Pancreas (tissue), 10 donors: ENCODE data around the gene HNRNPH2. TPM values are rescaled to one million over a fixed set of nuclear protein-coding genes. Genes with fewer than 3 reads are reported as not detected.

ENCODE experiments used
- ATAC-seq, 4 donors: fragments of 200-7000 bp; cut with Tn5 transposase; one replicate each; pipeline versions ENCODE4 v1.8.0 to v1.9.1; 2020; ENCODE audit warnings: mild to moderate bottlenecking in 4 of 4, moderate library complexity in 4 of 4
- DNase-seq, 6 donors: peaks; one replicate each; pipeline ENCODE4 v3.0.0-alpha.2; 2020
- FAIRE-seq: peaks from 2 replicates; lab custom pipeline; 2012; peaks lifted over from hg19 to GRCh38; lab: Jason Lieb, UNC
- H3K27ac ChIP-seq, 4 donors: fragments of 200-600 bp; sonication (generic); 1 replicate in 3 of 4; 2 replicates in 1 of 4; pipeline versions ENCODE4 v1.5.0 to v1.8.0; 2020
- H3K27me3 ChIP-seq, 4 donors: fragments of 200-600 bp; one replicate each; pipeline ENCODE4 v1.8.0; 2021
- H3K36me3 ChIP-seq, 3 donors: fragments of 200-600 bp; sonication (generic) in 1 of 3; one replicate each; pipeline versions ENCODE4 v1.5.0 to v1.8.0; 2020 to 2021
- H3K4me1 ChIP-seq, 3 donors: fragments of 200-600 bp; one replicate each; pipeline ENCODE4 v1.8.0; 2021
- H3K4me3 ChIP-seq, 4 donors: fragments of 200-600 bp; sonication (generic) in 2 of 4; one replicate each; pipeline versions ENCODE4 v1.5.0 to v1.8.0; 2020 to 2021
- H3K9me3 ChIP-seq, 4 donors: fragments of 200-600 bp; one replicate each; pipeline ENCODE4 v1.8.0; 2021
- WGBS, 2 donors: extraction: QIAGEN DNeasy Blood & Tissue Kit; methylation state at CpG; one replicate each; pipeline ENCODE4 v1.1.7; 2013; 5-methylcytosine and 5-hydroxymethylcytosine counted together
- intact Hi-C, 3 donors: fragments of 100-400 bp; cut with DNase I; formaldehyde crosslinking; loops; one replicate each; pipeline versions ENCODE4 v1.11.1 to v1.14.2; 2022
- polyA plus RNA-seq, 2 donors: library from polyadenylated mRNA; stranded (reverse); fragments of 200-250 nt; gene quantifications; one replicate each; pipeline ENCODE4 v1.2.3, GENCODE V29; 2013
- total RNA-seq, 6 donors: library from RNA; stranded (reverse); fragmentation: NEBNext Ultra II Directional in 4 of 6; extraction: Animal tissue kit (Norgen Biotek cat#: 25700) in 4 of 6; gene quantifications; one replicate each; pipeline versions ENCODE4 v1.2.1 to v1.2.4, GENCODE V29; 2021 to 2023
- TF ChIP-seq, protein P1 (sequence below), 4 donors: fragments of 200-600 bp; sonication (generic) in 3 of 4; IDR thresholded peaks; one replicate each; pipeline versions ENCODE4 v1.5.0 to v1.8.0; 2021; ENCODE audit warnings: antibody characterized with exemption in 4 of 4
- donor health status: healthy with polysubstance abuse.
- donor health status: DM: no; HTN: no; CAD: no; lungs with moderate emphysema.
- donor health status: DM: no; HTN: no; CAD: no.
- donor health status: control.
- donor health status: control.
- donor health status: Bipolar disorder and iron deficiency.
- donor health status: DM: yes; HTN: yes; CAD: no.
- donor health status: DM: no; HTN: no; CAD: no.
- donor health status: DM: no; HTN: no; CAD: no.
- donor health status: DM: yes; HTN: yes; CAD: no.

HNRNPH2 gene
- total and polyA plus RNA-seq, 8 donors, result 15.0 to 42.5 (median 23.3) TPM

DNA sequence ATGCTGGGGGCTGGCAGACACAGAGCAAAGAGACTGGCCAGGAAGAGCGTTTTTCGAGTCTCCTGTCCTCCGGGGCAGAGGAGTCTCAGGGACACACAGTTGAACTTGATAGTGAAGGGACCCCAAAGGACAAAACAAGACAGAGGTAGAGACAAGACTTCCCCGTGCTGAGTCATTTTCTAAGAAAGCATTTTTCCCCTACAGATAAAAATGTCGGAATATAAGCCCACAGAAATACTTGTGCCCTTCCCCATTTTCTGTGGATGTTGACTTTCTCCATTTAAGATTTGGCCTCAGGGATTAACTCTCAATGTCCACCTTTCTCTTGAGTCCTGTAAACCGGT, 21.5 kb upstream of the HNRNPH2 start:
- 53 to 61% methylated on average over 6 of the region's 6 CpGs for WGBS, 2 donors

GRCh38 chrX:101388604-101389003, 19.4 kb upstream of the HNRNPH2 start:
- 72 to 80% methylated on average over 3 of the region's 3 CpGs for WGBS, 2 donors
- Histone ChIP-seq H3K36me3 (no peaks in the 10 kb centered on the region), H3K27me3 (no peaks in the 10 kb centered on the region), H3K4me3 (no peak overlapping the region), H3K27ac (no peak overlapping the region), H3K4me1 (no peaks in the 10 kb centered on the region), H3K9me3 (no peaks in the 10 kb centered on the region)
- FAIRE-seq (no peak), ATAC-seq (no peak), DNase-seq (no peak)
- intact Hi-C loops, result no loop called here
- TF ChIP-seq, protein P1, sequence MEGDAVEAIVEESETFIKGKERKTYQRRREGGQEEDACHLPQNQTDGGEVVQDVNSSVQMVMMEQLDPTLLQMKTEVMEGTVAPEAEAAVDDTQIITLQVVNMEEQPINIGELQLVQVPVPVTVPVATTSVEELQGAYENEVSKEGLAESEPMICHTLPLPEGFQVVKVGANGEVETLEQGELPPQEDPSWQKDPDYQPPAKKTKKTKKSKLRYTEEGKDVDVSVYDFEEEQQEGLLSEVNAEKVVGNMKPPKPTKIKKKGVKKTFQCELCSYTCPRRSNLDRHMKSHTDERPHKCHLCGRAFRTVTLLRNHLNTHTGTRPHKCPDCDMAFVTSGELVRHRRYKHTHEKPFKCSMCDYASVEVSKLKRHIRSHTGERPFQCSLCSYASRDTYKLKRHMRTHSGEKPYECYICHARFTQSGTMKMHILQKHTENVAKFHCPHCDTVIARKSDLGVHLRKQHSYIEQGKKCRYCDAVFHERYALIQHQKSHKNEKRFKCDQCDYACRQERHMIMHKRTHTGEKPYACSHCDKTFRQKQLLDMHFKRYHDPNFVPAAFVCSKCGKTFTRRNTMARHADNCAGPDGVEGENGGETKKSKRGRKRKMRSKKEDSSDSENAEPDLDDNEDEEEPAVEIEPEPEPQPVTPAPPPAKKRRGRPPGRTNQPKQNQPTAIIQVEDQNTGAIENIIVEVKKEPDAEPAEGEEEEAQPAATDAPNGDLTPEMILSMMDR (IDR thresholded peaks at IDR 0.05), result no peak

More for the DNA sequence above, 21.5 kb upstream of the HNRNPH2 start:
- TF ChIP-seq, protein P1 (IDR thresholded peaks at IDR 0.05), result no peak
- intact Hi-C loops, result no loop called here
- ATAC-seq (no peak), FAIRE-seq (no peak), DNase-seq (no peak)
- Histone ChIP-seq H3K9me3 (no peaks in the 10 kb centered on the region), H3K4me3 (no peak overlapping the region), H3K4me1 (no peaks in the 10 kb centered on the region), H3K27ac (no peak overlapping the region), H3K27me3 (peaks cover 0 to 5% (median 0%) of the 10 kb centered on the region in 4 donors), H3K36me3 (no peaks in the 10 kb centered on the region)

DNA sequence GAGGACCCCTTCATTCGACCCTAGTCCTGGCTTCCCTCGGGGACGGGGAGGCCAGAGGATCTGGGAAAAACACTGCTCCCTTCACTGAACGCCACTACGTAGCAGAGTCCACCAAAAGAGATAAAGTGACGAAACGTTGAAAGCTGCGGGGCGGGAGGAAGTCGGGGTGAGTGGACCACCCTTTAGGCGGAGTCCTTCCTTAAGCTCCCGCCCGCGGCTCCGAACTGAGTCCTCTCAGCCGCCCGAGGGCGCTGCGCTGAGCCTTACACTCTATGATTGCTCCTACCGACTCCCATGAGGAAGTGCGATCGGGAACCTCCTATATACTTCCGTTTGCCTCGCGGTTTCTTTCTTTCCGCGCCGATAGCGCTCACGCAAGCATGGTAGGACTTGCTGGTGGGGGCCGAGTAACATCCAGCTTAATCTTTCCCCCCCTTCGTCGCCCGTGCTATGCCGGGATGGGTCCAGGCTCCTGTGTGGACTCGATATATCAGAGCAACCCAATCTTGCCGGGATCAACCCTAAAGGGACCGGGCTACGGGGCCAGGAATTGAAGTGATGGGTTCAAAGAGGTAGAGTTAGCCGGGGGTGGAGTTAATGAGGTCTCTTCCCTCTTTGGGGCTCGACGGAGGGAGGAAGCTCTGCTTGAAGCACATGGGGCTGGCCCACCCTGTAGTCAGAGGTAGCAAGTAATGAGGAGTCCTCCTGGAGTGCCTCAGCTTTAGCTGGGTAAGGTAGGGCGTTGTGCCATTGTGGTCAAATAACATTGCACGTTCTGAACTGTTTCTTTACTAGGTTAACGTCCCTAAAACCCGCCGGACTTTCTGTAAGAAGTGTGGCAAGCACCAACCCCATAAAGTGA, 17.1 kb upstream of the HNRNPH2 start, which contains the start of gene RPL36A:
TSS of gene RPL36A (plus strand) at position 348 of the 862 bp plus-strand sequence. CDS start at position 381, 33 bp downstream.
- Histone ChIP-seq H3K4me1 (no peaks in the 10 kb centered on the region), H3K27ac (peak within 1 kb of the TSS; percentile 17 to 50 (median 21)), H3K27me3 (no peaks in the 10 kb centered on the region), H3K9me3 (no peaks in the 10 kb centered on the region), H3K4me3 (peak within 1 kb of the TSS; percentile 16 to 49 (median 36)), H3K36me3 (no peaks in the 10 kb centered on the region)
- WGBS, 2 donors, result 1 to 36% methylated on average over 47 of the region's 47 CpGs
- intact Hi-C loops, result no loop called here
- DNase-seq (peak; percentile 77 to 91 (median 82)), ATAC-seq (peak; percentile 98 to 99 (median 98)), FAIRE-seq (no peak)
- TF ChIP-seq, protein P1 (IDR thresholded peaks at IDR 0.05), result peak; percentile 23 to 50 (median 38)

DNA sequence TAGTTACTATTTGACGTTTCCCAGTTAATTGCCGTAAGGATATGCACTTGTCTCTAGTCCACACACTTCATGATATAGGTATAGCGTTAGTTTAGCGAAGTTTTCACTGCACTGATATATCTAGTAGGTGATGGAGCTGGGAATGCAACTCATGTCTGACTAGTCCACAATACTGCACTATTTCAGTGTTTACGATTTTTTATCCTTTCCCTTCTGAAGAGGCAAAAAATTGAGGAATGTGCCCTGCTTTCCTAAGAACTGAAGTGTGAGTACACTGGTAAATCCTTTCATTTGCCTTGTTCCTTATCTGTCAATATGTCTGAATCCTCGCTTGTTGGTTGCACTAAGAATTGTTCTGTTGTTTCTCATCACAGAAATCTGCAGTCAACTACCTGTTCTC, 16.2 kb upstream of the HNRNPH2 start:
- Histone ChIP-seq H3K4me1 (no peaks in the 10 kb centered on the region), H3K27me3 (no peaks in the 10 kb centered on the region), H3K27ac (peak overlapping the region in 1 of 4 donors; percentile 50), H3K4me3 (peak overlapping the region; percentile 16 to 49 (median 36)), H3K36me3 (no peaks in the 10 kb centered on the region), H3K9me3 (no peaks in the 10 kb centered on the region)
- intact Hi-C loops, result no loop called here
- no peak for FAIRE-seq
- DNase-seq, result no peak
- no peak for ATAC-seq
- 29 to 44% methylated on average over 6 of the region's 6 CpGs for WGBS, 2 donors
- TF ChIP-seq, protein P1 (IDR thresholded peaks at IDR 0.05), result no peak
